Testis (tissue), 2 donors: ENCODE measurements around the gene COX6B2.

Experiments used
- POLR2A ChIP-seq: fragments of 450-650 bp; IDR thresholded peaks from one replicate; pipeline ENCODE4 v1.6.1; 2017; ENCODE audit warnings: antibody characterized with exemption, mild to moderate bottlenecking, moderate library complexity
- TF ChIP-seq, protein P1 (sequence below), 3 experiments: fragments of 450-650 bp in 2 of 3; fragments of 200-600 bp in 1 of 3; sonication (generic) in 1 of 3; IDR thresholded peaks; one replicate each; pipeline ENCODE4 v1.5.1; 2016 to 2019; ENCODE audit warnings: antibody characterized with exemption in 3 of 3, mild to moderate bottlenecking in 2 of 3, moderate library complexity in 1 of 3

DNA sequence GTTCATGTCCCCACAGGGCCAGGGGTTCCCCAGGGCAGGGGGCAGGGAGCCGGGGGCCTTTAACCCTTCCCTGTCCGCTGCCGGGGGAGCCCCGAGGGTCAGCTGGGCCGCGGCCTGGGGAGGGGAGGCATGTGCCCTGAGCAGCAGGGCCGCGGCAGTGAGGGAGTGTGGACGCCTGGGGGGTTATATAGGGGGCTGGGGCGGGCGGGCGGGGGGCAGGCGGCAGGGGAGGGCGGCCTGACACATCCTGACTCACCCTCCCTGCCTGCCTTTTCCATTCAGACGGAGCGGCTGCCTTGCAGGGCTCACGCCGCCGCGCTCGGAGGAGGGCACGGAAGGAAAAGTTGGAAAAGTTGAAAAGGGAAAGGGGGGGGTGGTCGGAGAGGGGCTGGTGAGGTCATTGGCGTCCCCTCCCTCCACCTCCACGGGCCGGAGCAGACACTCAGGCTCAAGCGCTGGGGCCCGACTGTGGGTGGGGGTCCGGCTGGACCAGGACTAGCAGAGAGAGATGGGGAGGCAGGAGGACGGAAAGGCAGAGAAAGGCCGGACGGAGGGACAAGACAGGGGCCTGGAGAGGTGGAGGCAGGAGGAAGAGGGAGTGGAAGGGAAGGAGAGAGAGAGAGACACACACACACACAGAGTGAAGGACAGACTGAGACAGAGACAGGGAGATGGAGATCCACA lies 15.9 kb upstream of the COX6B2 start, which contains the start of gene IL11:
- TF ChIP-seq, protein P1, sequence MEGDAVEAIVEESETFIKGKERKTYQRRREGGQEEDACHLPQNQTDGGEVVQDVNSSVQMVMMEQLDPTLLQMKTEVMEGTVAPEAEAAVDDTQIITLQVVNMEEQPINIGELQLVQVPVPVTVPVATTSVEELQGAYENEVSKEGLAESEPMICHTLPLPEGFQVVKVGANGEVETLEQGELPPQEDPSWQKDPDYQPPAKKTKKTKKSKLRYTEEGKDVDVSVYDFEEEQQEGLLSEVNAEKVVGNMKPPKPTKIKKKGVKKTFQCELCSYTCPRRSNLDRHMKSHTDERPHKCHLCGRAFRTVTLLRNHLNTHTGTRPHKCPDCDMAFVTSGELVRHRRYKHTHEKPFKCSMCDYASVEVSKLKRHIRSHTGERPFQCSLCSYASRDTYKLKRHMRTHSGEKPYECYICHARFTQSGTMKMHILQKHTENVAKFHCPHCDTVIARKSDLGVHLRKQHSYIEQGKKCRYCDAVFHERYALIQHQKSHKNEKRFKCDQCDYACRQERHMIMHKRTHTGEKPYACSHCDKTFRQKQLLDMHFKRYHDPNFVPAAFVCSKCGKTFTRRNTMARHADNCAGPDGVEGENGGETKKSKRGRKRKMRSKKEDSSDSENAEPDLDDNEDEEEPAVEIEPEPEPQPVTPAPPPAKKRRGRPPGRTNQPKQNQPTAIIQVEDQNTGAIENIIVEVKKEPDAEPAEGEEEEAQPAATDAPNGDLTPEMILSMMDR (IDR thresholded peaks at IDR 0.05), result no peak
- no peak for TF ChIP-seq POLR2A
